NOMO-1 (cell line): ENCODE data around the gene ING2.

Experiments used
- DNase-seq, 2 experiments: peaks; one replicate each; lab custom pipeline; 2025; ENCODE audit not compliant: unreplicated experiment in 2 of 2; lab: John Stamatoyannopoulos, UW

The ING2 gene

GRCh38 chr4:183499389-183499788 lies 5.5 kb upstream of the ING2 start:
- no peak for DNase-seq

DNA sequence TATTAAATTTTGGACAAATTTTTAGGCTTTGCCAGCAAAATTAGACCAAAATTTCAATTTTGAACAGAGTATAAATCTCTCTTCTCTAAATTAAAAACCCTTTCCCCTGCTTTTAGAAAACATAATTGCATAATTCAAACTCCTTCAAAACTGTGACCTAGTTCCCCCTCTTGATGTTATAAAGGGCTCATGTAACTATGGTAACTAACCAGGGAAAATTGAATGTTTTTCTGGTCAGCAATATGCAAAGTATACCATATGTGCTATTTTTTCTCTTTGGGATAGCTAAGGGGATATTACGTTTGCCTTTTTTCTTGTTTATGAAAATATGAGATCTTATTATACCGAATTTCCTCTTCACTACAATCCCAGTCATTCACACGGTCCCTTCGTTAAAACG lies 5.1 kb upstream of the ING2 start:
- peak in 1 of 2 experiments; percentile 66 for DNase-seq

- DNase-seq, result peak; percentile 66 to 75
Measured at GRCh38 chr4:183503497-183504063, 1.3 kb upstream of the ING2 start.

GRCh38 chr4:183504064-183504929 lies 561 bp upstream of the ING2 start:
- DNase-seq, result peak; percentile 95 to 99

- peak; percentile 77 to 79 for DNase-seq
Measured at GRCh38 chr4:183505611-183506388, 942 bp downstream of the ING2 start.

GRCh38 chr4:183506389-183506735 lies 1.5 kb downstream of the ING2 start:
- DNase-seq, result no peak

GRCh38 chr4:183507925-183508696 lies 3.3 kb downstream of the ING2 start:
- DNase-seq, result peak; percentile 3 to 5

DNA sequence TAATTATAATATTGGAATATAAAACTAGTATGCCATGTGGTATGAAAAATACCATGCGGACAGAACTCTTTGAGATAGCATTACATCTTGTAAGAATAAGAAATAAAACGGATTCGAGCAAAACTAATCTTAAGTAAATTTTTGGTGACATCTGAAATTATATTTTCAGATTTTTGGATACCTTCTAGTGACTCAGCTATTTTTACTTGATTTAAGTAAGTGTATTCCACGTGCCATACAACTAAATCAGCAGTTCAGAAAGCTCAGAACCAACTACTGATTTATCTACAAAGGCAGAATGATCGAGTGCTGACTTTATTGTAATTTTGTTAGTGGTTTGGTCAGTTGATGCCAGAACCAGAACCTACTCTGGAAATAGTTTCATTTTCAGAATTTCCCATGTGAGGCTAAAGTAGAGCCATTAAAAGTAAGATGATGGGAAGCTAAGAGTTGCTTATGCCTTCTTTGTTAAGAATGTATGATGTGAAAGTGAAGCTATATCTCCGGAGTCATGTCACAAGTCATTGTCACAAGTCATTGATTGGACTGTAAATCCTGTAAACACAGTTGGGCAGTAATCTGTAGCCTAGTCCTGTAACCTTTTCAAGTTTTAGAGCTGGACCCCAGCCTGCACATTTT lies 4.0 kb downstream of the ING2 start:
- no peak for DNase-seq

GRCh38 chr4:183515411-183515810 lies 10.6 kb downstream of the ING2 start:
- DNase-seq, result peak in 1 of 2 experiments; percentile 19

- no peak for DNase-seq
Measured at GRCh38 chr4:183517194-183517593, 12.3 kb downstream of the ING2 start.

- DNase-seq, result no peak
Measured at GRCh38 chr4:183517781-183518180, 12.9 kb downstream of the ING2 start.

DNA sequence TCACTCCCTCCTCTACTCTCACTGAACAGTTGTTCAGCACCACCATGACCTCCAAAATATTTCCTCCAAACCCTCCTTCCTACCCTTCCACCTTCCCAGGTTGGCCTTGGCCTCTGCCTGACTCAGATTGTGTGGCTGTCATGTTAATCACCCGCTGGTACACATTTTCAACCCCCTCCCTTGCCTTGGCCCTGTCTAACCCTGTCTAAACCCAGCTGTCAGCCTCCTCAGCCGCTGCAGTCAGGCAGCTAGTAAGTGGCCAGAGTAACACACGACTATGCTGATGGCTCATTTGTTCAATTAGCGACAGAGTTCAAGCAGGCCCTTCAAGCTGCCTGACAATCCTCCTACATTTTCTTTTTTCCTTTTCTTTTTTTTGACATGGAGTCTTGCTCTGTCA lies 18.0 kb downstream of the ING2 start:
- DNase-seq, result no peak

GRCh38 chr4:183527326-183527725 lies 22.5 kb downstream of the ING2 start:
- DNase-seq, result no peak

DNA sequence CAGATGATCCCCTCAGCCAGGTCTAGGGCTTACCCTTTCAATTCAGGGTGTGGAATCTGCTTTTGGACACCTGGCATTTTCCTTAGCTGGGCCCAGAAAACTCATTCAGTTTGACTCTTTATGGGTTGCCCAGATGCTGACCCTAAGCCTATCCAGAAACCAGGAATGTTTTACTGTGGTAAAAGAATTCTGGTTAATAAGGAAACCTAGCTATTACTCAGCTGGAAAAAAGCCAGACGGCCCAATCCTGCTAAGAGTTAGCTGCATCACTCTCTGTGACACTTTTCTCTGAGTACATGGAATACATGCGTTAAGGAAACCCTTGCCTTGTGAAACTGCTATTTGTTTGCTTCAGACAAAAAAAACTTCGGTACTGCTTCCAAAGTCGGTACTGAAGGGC lies 28.0 kb downstream of the ING2 start:
- no peak for DNase-seq

DNA sequence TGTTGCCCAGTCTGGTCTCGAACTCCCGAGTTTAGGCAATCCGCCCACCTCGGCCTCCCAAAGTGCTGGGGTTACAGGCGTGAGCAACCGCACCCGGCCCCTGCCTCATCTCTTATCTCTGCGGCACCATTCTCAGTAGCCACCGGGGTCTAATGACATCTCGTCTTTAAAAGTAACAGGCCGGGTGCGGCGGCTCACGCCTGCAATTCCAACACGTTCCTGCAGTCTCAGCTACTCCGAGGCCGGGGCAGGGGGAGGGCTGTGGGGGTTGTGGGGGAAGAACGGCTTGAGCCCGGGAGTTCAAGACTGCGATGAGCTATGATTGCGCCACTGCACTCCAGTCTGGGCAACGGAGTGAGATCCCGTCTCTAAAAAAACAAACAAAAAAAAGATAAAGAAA lies 28.8 kb downstream of the ING2 start:
- no peak for DNase-seq

DNA sequence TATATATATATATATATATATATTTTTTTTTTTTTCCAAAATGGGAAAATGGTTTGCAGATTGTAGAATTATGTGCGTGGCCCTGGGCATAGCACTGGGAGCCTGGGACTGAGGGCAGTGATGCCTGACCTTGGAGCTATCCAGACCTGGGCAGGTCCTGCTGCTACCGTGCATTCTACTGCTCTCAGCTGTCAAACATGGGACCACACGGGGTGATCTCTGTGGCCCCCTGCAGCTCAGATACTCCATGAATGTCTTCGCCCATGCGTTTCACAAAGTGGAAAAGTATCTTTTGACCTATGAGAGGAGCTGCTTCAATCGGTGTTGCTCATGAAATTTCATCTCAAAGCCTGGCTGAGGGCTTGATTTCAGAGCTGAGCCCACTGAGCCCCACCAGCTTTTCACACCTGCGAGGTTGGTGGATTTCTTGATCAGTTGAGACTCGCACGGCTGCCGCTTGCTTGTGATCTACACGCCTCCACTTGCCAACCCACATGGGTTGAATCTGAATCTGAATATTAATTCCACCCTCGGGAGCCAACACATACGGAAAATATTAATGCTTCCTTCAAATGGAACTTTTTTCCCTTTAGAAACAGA lies 35.7 kb downstream of the ING2 start:
- no peak for DNase-seq

DNA sequence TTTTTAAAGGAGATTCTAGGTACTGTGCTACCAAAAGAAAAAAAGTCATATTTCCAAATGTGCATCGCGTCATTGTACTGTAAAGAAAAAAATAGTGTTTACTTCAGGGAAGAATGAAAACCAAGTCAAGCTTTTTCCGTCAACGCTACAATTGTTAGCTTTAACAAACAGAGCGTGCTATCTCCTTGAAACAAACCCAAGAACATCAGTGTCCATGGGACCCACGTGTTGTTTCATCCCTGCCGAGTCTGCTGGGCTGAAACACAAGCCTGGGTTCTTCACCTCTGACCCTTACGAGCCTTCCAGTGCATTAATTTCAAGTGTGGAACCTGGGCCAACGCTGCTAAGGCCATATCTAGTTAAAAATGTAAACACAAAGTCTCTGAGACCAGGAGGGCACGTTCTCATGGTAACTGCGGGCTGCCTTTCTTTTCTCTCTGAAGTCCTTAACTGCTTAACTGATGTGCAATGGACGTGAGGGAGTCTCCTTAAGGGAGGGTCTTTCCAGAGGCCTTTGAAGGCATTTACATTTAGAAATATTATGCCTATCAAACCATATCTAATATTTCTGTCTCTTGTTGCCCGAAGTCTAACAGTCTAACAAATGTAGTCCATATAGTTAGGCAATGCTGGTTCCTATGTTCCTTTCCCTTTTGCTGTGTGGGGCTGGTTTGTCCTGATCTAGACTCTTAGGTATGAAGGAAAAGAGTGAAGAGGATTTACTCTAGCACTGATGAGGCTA lies 36.3 kb downstream of the ING2 start:
- no peak for DNase-seq

- DNase-seq, result no peak
Measured at GRCh38 chr4:183541752-183542040, 36.8 kb downstream of the ING2 start.

- no peak for DNase-seq
Measured at GRCh38 chr4:183543435-183543834, 38.6 kb downstream of the ING2 start.

- DNase-seq, result no peak
Measured at GRCh38 chr4:183544109-183544508, 39.3 kb downstream of the ING2 start.
